Esophagus squamous epithelium (tissue), 5 donors: Measurements from ENCODE around the gene CREBBP. TPM values are rescaled to one million over a fixed set of nuclear protein-coding genes. Genes with fewer than 3 reads are reported as not detected.

Source experiments
- DNase-seq: peaks from one replicate; lab custom pipeline; 2025; lab: John Stamatoyannopoulos, UW
- H3K27ac ChIP-seq, 4 donors: fragments of 200-600 bp; sonication (generic); one replicate each; pipeline ENCODE4 v1.5.1; 2016 to 2019; ENCODE audit warnings: mild to moderate bottlenecking in 1 of 4
- H3K27me3 ChIP-seq, 4 donors: fragments of 200-600 bp; sonication (generic); 1 replicate in 3 of 4; 2 replicates in 1 of 4; pipeline versions ENCODE4 v1.5.1 to v1.6.0; 2017 to 2021; ENCODE audit warnings: antibody characterized with exemption in 1 of 4
- H3K36me3 ChIP-seq, 3 donors: fragments of 200-600 bp; sonication (generic); one replicate each; pipeline ENCODE4 v1.5.1; 2016 to 2019
- H3K4me1 ChIP-seq, 3 donors: fragments of 200-600 bp; sonication (generic); one replicate each; pipeline ENCODE4 v1.5.1; 2017 to 2019
- H3K4me3 ChIP-seq, 4 donors: fragments of 200-600 bp; sonication (generic); 1 replicate in 3 of 4; 2 replicates in 1 of 4; pipeline ENCODE4 v1.5.1; 2016 to 2019; ENCODE audit warnings: mild to moderate bottlenecking in 2 of 4, moderate library complexity in 1 of 4
- H3K9me3 ChIP-seq, 3 donors: fragments of 200-600 bp; sonication (generic); one replicate each; pipeline ENCODE4 v1.5.1; 2016 to 2019
- POLR2A ChIP-seq, 4 donors: fragments of 450-650 bp; IDR thresholded peaks; one replicate each; pipeline ENCODE4 v1.6.1; 2017; ENCODE audit warnings: antibody characterized with exemption in 4 of 4, mild to moderate bottlenecking in 4 of 4, moderate library complexity in 3 of 4
- WGBS, 2 donors: methylation state at CpG; one replicate each; pipeline ENCODE4 v1.1.5; 2018; 5-methylcytosine and 5-hydroxymethylcytosine counted together
- intact Hi-C: fragments of 100-400 bp; cut with DNase I; formaldehyde crosslinking; loops from one replicate; pipeline ENCODE4 v1.15.0; 2022
- total RNA-seq, 4 donors: library from RNA; depleted of rRNA; stranded (reverse); fragments of >200 nt; gene quantifications; one replicate each; pipeline ENCODE4 v1.1.0, GENCODE V29; 2016
- TF ChIP-seq, protein P1 (sequence below), 6 experiments: fragments of 450-650 bp in 4 of 6; fragments of 200-600 bp in 2 of 6; sonication (generic) in 2 of 6; IDR thresholded peaks; one replicate each; pipeline ENCODE4 v1.5.1; 2016 to 2019; ENCODE audit warnings: antibody characterized with exemption in 6 of 6, mild to moderate bottlenecking in 4 of 6, moderate library complexity in 4 of 6
- donor health status: DM: yes; HTN: yes; CAD: no.

Gene CREBBP
- total RNA-seq, 4 donors from 2014 or later: 14.5 to 53.6 (median 37.5) TPM

DNA sequence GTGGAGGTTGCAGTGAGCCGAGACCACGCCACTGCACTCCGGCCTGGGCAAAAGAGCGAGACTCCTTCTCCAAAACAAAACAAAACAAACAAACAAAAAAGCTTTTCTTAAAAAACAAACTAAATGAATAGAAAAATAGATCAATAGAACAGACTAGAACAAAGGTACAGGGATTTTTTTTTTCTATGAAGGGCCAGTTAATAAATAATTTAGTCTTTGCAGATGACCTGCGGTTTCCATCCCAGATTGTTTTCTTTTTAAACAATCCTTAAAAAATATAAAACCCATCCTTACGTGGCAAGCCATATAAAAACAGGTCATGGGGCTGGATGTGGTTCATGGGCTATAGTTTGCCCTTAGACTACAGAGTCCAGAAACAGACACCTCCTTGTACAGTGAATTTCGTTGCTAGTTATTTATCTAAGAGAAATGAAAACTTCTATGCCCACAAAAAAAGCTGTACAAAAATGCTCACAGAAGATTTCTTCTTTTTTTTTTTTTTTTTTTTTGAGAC, 45.4 kb downstream of the CREBBP start:
- intact Hi-C loops: no loop called here
- Histone ChIP-seq H3K4me3 (no peak overlapping the region), H3K9me3 (peaks cover 0 to 13% (median 4%) of the 10 kb centered on the region in 3 donors), H3K36me3 (peaks cover 0 to 26% (median 0%) of the 10 kb centered on the region in 3 donors), H3K4me1 (peaks cover 7 to 37% (median 22%) of the 10 kb centered on the region in 3 donors), H3K27me3 (no peaks in the 10 kb centered on the region), H3K27ac (no peak overlapping the region)
- 90 to 95% methylated on average over 7 of the region's 7 CpGs for WGBS, 2 donors
- TF ChIP-seq, protein P1, sequence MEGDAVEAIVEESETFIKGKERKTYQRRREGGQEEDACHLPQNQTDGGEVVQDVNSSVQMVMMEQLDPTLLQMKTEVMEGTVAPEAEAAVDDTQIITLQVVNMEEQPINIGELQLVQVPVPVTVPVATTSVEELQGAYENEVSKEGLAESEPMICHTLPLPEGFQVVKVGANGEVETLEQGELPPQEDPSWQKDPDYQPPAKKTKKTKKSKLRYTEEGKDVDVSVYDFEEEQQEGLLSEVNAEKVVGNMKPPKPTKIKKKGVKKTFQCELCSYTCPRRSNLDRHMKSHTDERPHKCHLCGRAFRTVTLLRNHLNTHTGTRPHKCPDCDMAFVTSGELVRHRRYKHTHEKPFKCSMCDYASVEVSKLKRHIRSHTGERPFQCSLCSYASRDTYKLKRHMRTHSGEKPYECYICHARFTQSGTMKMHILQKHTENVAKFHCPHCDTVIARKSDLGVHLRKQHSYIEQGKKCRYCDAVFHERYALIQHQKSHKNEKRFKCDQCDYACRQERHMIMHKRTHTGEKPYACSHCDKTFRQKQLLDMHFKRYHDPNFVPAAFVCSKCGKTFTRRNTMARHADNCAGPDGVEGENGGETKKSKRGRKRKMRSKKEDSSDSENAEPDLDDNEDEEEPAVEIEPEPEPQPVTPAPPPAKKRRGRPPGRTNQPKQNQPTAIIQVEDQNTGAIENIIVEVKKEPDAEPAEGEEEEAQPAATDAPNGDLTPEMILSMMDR (IDR thresholded peaks at IDR 0.05): no peak
- no peak for TF ChIP-seq POLR2A (IDR thresholded peaks at IDR 0.05)
- no peak for DNase-seq

DNA sequence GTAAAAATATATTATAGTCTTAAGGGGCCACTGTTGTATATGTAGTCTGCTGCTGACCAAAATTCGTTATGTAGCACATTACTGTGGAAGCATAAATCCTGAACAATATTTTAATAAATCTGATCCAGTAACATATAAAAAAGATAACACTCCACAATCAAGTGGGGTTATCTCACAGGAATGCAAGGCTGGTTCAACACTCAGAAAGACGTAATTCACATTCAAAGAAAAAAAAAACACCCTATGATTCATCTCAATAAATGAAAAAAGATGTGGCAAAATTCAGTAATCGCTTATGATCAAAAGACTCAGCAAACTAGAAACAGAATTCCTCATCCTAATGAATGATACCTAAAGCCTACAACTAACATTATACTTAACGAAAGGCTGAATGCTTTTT, 47.8 kb downstream of the CREBBP start:
- peaks cover 0 to 42% (median 0%) of the 10 kb centered on the region in 3 donors for H3K36me3 ChIP-seq
- no peak overlapping the region for H3K27ac ChIP-seq
- H3K4me1 ChIP-seq: peaks cover 0 to 19% (median 0%) of the 10 kb centered on the region in 3 donors
- peaks cover 0 to 13% (median 4%) of the 10 kb centered on the region in 3 donors for H3K9me3 ChIP-seq
- no peak overlapping the region for H3K4me3 ChIP-seq
- no peak for TF ChIP-seq POLR2A (IDR thresholded peaks at IDR 0.05)
- TF ChIP-seq, protein P1 (IDR thresholded peaks at IDR 0.05): no peak
- whole genome bisulfite sequencing, 2 donors: 90 to 95% methylated on average over 4 of the region's 4 CpGs
- DNase-seq: no peak
- H3K27me3 ChIP-seq: no peaks in the 10 kb centered on the region
- intact Hi-C loops: no loop called here

DNA sequence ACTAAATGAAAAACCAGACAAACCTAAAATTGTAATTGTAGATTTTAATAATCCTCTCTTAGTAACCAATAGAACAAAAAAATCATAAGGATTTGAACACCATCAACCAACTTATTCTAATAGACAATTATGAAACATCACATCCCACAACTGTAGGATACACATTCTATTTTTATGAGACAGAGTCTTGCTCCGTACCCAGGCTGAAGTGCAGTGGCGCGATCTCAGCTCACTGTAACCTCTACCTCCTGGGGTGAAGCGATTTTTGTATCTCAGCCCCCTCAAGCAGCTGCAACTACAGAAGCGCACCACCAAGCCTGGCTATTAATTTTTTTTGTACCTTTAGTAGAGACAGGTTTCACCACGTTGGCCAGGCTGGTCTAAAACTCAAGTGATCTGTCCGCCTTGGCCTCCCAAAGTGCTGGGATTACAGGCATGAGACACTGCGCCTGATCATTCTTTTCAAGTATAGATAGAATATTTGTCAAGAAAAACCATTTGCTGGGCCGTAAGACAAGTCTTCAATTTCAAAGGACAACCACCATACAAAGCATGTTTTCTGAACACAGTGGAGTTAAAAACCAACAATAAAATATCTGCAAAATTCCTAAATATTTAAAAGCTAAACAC, 49.8 kb downstream of the CREBBP start:
- intact Hi-C loops: no loop called here
- H3K27me3 ChIP-seq: no peaks in the 10 kb centered on the region
- H3K4me1 ChIP-seq: peaks cover 0 to 20% (median 0%) of the 10 kb centered on the region in 3 donors
- peaks cover 0 to 34% (median 0%) of the 10 kb centered on the region in 3 donors for H3K36me3 ChIP-seq
- no peak for TF ChIP-seq POLR2A (IDR thresholded peaks at IDR 0.05)
- TF ChIP-seq, protein P1 (IDR thresholded peaks at IDR 0.05): no peak
- 94% methylated on average over 9 of the region's 9 CpGs for WGBS, 2 donors
- no peak overlapping the region for H3K4me3 ChIP-seq
- no peak for DNase-seq
- H3K9me3 ChIP-seq: peaks cover 0 to 13% (median 4%) of the 10 kb centered on the region in 3 donors
- no peak overlapping the region for H3K27ac ChIP-seq

DNA sequence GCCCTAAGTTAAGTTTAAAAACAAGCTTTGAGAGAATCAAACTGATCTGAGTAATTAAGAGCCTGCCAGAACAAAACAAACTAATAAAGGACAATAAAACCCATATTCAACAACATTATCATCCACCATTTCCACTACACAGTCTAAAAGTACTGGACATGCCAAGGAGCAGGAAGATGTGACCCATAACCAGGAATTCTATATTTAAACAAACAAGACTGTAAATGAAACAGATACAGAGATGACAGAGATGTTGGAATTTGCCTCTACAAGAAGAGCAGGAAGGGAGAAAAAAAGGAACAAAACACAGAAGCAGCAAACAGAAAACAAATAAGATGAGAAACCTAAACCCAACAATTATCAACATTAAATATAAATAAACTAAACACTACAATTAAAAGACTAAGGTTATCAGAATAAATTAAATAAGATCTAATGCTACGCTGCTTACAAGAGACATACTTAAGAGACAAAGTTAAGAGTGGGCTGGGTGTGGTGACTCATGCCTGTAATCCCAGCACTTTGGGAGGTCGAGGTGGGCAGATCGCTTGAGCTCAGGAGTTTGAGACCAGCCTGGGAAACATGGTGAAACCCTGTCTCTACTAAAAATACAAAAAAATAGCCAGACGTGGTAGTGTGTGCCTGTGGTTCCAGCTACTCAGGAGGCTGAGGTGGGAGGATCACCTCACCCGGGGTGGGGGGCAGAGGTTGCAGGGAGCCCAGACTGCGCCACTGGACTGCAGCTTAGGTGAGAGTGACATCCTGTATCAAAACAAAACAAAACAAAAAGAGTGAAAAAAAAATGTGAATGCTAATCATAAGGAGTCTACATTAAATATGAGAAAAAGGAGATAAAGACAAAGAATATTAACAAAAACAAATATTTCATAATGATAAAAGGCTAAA, 50.6 kb downstream of the CREBBP start:
- WGBS, 2 donors: 79 to 83% methylated on average over 6 of the region's 6 CpGs
- Histone ChIP-seq H3K4me1 (peaks cover 0 to 28% (median under 1%) of the 10 kb centered on the region in 3 donors), H3K27me3 (no peaks in the 10 kb centered on the region), H3K27ac (no peak overlapping the region), H3K4me3 (no peak overlapping the region), H3K36me3 (peaks cover 0 to 33% (median 0%) of the 10 kb centered on the region in 3 donors), H3K9me3 (peaks cover 0 to 13% (median 4%) of the 10 kb centered on the region in 3 donors)
- no peak for DNase-seq
- intact Hi-C loops: no loop called here
- no peak for TF ChIP-seq POLR2A (IDR thresholded peaks at IDR 0.05)
- TF ChIP-seq, protein P1 (IDR thresholded peaks at IDR 0.05): no peak
